Frontal cortex (tissue), 4 donors: ENCODE measurements around the gene BCL6. TPM values are rescaled to one million over a fixed set of nuclear protein-coding genes. Genes with fewer than 3 reads are reported as not detected.

Experiments
- DNase-seq, 2 donors: peaks; one replicate each; pipeline ENCODE4 v3.0.0; 2012; ENCODE audit warnings: low spot score in 2 of 2
- FAIRE-seq: peaks from 2 replicates; lab custom pipeline; 2012; peaks lifted over from hg19 to GRCh38; lab: Jason Lieb, UNC
- total RNA-seq: library from RNA; depleted of rRNA; stranded (reverse); fragments of >200 nt; gene quantifications from one replicate; pipeline ENCODE4 v1.2.3, GENCODE V29; 2014
- donor health status: control.
- donor health status: control.
- donor health status: control.

Gene BCL6
- 16.7 TPM for total RNA-seq

GRCh38 chr3:187745201-187746058 lies at the start of gene BCL6:
BCL6 (minus strand) TSS chr3:187745468; CDS start chr3:187733693, 11,775 bp downstream.
- DNase-seq (peak; percentile 78 to 83), FAIRE-seq (no peak)

- DNase-seq (no peak), FAIRE-seq (no peak)
Observed at GRCh38 chr3:187794731-187795130, 49.5 kb upstream of the BCL6 start.

GRCh38 chr3:187793618-187794017 lies 48.4 kb upstream of the BCL6 start:
- DNase-seq, result no peak
- no peak for FAIRE-seq

- DNase-seq (no peak), FAIRE-seq (no peak)
Observed at GRCh38 chr3:187792521-187792920, 47.3 kb upstream of the BCL6 start.

- no peak for DNase-seq
- FAIRE-seq, result no peak
Observed at GRCh38 chr3:187789872-187790271, 44.6 kb upstream of the BCL6 start.

- FAIRE-seq, result no peak
- DNase-seq, result no peak
Observed at GRCh38 chr3:187788984-187789857, 44.0 kb upstream of the BCL6 start.

GRCh38 chr3:187783098-187783497 lies 37.8 kb upstream of the BCL6 start:
- FAIRE-seq (no peak), DNase-seq (no peak)

GRCh38 chr3:187782006-187782405 lies 36.7 kb upstream of the BCL6 start:
- FAIRE-seq (no peak), DNase-seq (no peak)

GRCh38 chr3:187781001-187781400 lies 35.7 kb upstream of the BCL6 start:
- DNase-seq (no peak), FAIRE-seq (no peak)

- FAIRE-seq, result no peak
- DNase-seq, result no peak
Observed at GRCh38 chr3:187778726-187779125, 33.5 kb upstream of the BCL6 start.

- DNase-seq (no peak), FAIRE-seq (no peak)
Observed at GRCh38 chr3:187777331-187777941, 32.2 kb upstream of the BCL6 start.

- FAIRE-seq, result no peak
Observed at GRCh38 chr3:187775549-187775948, 30.3 kb upstream of the BCL6 start.

GRCh38 chr3:187774185-187774789 lies 29.0 kb upstream of the BCL6 start:
- DNase-seq (no peak), FAIRE-seq (no peak)

More at GRCh38 chr3:187775549-187775948, 30.3 kb upstream of the BCL6 start:
- DNase-seq, result no peak

GRCh38 chr3:187773233-187774184 lies 28.2 kb upstream of the BCL6 start:
- FAIRE-seq, result no peak
- DNase-seq, result no peak

- FAIRE-seq, result no peak
- DNase-seq, result no peak
Observed at GRCh38 chr3:187770224-187770623, 25.0 kb upstream of the BCL6 start.

GRCh38 chr3:187769771-187770170 lies 24.5 kb upstream of the BCL6 start:
- FAIRE-seq, result no peak

GRCh38 chr3:187767266-187768012 lies 22.2 kb upstream of the BCL6 start:
- FAIRE-seq (no peak), DNase-seq (no peak)

More at GRCh38 chr3:187769771-187770170, 24.5 kb upstream of the BCL6 start:
- DNase-seq, result no peak

GRCh38 chr3:187765342-187765741 lies 20.1 kb upstream of the BCL6 start:
- FAIRE-seq, result no peak

More at GRCh38 chr3:187765342-187765741, 20.1 kb upstream of the BCL6 start:
- no peak for DNase-seq
